Measurements from ENCODE around the gene EDAR.

The EDAR gene

GRCh38 chr2:108923019-108923700, 65.9 kb downstream of the EDAR start:
- no peak for DNase-seq

- no peak for DNase-seq
These were observed 66.7 kb downstream of the EDAR start for GRCh38 chr2:108922141-108922915.

GRCh38 chr2:108921096-108922030, 67.7 kb downstream of the EDAR start:
- DNase-seq, result no peak

- DNase-seq, result no peak
These were observed 68.3 kb downstream of the EDAR start for GRCh38 chr2:108920686-108921085.

- DNase-seq, result no peak
These were observed 69.2 kb downstream of the EDAR start for GRCh38 chr2:108919571-108920373.

GRCh38 chr2:108918941-108919341, 70.1 kb downstream of the EDAR start:
- no peak for DNase-seq

- DNase-seq, result no peak
These were observed 70.7 kb downstream of the EDAR start for GRCh38 chr2:108918156-108918874.

GRCh38 chr2:108917526-108917925, 71.5 kb downstream of the EDAR start:
- no peak for DNase-seq

- no peak for DNase-seq
These were observed 72.1 kb downstream of the EDAR start for GRCh38 chr2:108916796-108917421.

- DNase-seq, result no peak
These were observed 72.8 kb downstream of the EDAR start for GRCh38 chr2:108916122-108916795.

- DNase-seq, result no peak
These were observed 76.5 kb downstream of the EDAR start for GRCh38 chr2:108912629-108912902.

- DNase-seq, result no peak
These were observed 77.0 kb downstream of the EDAR start for GRCh38 chr2:108911807-108912628.

- no peak for DNase-seq
These were observed 77.6 kb downstream of the EDAR start for GRCh38 chr2:108911401-108911800.

GRCh38 chr2:108910541-108911396, 78.3 kb downstream of the EDAR start:
- DNase-seq, result no peak

GRCh38 chr2:108910011-108910431, 79.0 kb downstream of the EDAR start:
- DNase-seq, result no peak

- DNase-seq, result no peak
These were observed 79.7 kb downstream of the EDAR start for GRCh38 chr2:108909275-108909823.

GRCh38 chr2:108908713-108909070, 80.3 kb downstream of the EDAR start:
- DNase-seq, result no peak

- DNase-seq, result no peak
These were observed 81.0 kb downstream of the EDAR start for GRCh38 chr2:108907822-108908712.

Measured in NCI-H526 treated with DMSO at 0.1 percent for 48 hours (cell line).